ENCODE results near the gene PPP1R36.
"Not testable (repeated sequence)": the region's sequence is repeated elsewhere in the genome, so short reads cannot be mapped to it uniquely, and the experiment has no call there.

The PPP1R36 gene

DNA sequence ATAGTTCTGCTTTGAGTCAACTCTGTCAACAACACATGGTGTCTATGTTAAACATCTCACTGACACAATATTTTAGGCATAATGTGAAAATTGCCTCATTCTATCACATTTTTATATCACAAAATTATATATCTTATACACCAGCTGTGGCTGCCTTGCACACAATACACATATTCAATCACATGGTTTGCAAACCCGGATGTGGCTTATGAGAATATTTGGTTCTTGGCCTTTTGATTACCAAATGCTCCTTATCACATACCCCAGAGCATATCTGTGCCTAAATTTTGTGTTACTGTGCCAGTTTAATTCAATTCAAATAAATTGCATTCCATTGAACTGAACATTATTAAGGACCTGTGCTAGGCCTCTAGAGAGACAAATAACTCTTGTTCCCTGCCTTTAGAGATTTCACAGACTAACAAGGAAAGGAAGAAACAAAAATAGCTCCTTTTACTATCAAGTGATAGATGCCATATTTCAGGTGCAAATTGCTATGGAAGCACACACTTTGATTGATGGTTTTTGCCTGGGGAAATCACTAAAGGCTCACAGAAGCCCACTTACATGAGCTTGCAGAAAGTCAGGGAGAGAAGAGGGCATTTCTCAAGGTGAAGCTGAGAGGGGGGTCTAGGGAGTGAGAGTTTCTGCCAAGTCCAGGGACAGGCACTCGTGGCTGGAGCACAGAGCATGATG, 63.4 kb downstream of the PPP1R36 start:
- no peak for DNase-seq (ENCODE audit: low spot score)

DNA sequence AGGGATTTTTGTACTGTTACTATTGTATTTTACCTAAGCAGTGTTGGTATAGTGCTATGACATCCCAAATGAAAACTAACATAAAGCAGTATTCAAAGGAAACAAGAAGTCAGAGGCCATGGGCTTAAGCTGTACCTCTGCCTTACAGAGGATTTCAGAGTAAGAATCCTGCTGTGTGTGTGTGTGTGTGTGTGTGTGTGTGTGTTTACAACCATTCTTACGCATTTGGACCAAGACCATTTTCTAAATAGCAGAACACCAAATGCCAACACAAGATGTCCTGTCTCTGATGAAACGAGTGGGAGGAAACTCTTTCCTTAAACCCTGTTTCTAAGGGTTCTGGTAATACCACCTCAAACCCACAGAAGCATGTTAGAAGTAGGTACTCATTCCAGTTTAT, 64.4 kb downstream of the PPP1R36 start:
- DNase-seq (ENCODE audit: low spot score) = no peak

GRCh38 chr14:64614805-64615391, 65.1 kb downstream of the PPP1R36 start:
- no peak for DNase-seq (ENCODE audit: low spot score)

DNA sequence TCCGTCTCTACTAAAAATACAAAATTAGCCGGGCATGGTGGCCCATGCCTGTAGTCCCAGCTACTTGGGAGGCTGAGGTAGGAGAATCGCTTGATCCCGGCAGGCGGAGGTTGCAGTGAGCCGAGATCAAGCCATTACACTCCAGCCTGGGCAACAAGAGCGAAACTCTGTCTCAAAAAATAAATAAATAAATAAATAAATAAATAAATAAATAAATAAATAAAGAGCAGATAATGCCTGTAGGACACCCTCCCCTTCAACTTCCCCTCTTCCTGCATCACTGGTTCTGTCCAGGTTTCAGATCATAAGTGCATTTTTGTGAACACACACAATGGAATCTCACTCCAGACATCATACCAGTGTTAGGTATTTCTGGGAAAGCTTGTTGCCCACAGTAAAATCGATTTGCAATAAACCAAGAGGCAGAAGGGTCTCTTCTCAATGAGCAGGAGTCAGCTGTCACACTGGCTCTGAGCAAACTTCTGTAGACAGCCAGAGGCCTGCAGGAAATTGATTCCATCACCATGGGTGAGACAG, 68.2 kb downstream of the PPP1R36 start:
- DNase-seq (ENCODE audit: low spot score) = not testable (repeated sequence)

- DNase-seq (ENCODE audit: low spot score) = no peak
Measured at GRCh38 chr14:64620910-64621309, 71.1 kb downstream of the PPP1R36 start.

GRCh38 chr14:64623554-64624165, 73.9 kb downstream of the PPP1R36 start:
- no peak for DNase-seq (ENCODE audit: low spot score)

GRCh38 chr14:64625386-64626232, 75.8 kb downstream of the PPP1R36 start:
- DNase-seq (ENCODE audit: low spot score) = no peak

- peak; percentile 93 for DNase-seq (ENCODE audit: low spot score)
Measured at GRCh38 chr14:64628940-64629408, 79.2 kb downstream of the PPP1R36 start.

DNA sequence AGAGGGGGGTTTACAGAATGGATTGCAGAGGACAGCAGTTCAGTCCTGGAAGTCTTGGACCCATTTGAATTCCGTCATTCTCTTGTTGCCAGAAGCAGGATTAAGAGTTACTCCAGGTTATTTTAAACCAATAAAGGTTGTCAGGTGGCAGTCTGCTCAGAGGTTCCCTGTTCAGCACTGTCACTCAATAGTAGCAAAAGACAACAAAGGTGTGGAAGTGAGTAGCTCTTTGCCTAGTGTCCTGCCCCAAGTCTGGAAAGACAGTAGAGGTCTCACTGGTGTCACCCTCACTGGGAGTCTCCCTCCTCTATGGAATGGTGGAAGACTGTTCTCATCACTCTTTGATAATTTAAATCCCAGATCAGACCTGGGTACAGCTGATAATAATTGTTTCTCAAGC, 81.0 kb downstream of the PPP1R36 start:
- no peak for DNase-seq (ENCODE audit: low spot score)

GRCh38 chr14:64631222-64631621, 81.5 kb downstream of the PPP1R36 start:
- DNase-seq (ENCODE audit: low spot score) = not testable (repeated sequence)

GRCh38 chr14:64632056-64632455, 82.3 kb downstream of the PPP1R36 start:
- no peak for DNase-seq (ENCODE audit: low spot score)

- no peak for DNase-seq (ENCODE audit: low spot score)
Measured at GRCh38 chr14:64634558-64634957, 84.8 kb downstream of the PPP1R36 start.

- peak; percentile 76 for DNase-seq (ENCODE audit: low spot score)
Measured at GRCh38 chr14:64636208-64636979, 86.6 kb downstream of the PPP1R36 start.

GRCh38 chr14:64636980-64637429, 87.2 kb downstream of the PPP1R36 start:
- no peak for DNase-seq (ENCODE audit: low spot score)

GRCh38 chr14:64637735-64638473, 88.1 kb downstream of the PPP1R36 start:
- no peak for DNase-seq (ENCODE audit: low spot score)

DNA sequence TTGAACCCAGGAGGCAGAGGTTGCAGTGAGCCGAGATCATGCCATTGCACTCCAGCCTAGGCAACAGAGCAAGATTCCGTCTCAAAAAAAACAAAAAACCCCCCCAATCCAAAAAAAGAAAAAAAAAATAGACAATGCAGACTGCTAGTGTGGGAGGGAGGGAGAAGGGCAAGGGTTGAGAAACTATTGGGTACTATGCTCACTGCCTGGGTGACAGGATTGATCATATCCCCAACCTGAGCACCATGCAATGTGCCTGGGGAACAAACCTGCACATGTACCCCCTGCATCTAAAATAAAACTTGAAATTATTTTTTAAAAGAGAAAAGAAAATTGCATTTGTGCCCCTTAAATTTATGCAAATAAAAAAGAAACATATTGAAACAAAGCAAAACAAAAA, 88.9 kb downstream of the PPP1R36 start:
- DNase-seq (ENCODE audit: low spot score) = no peak
